ENCODE measurements around the gene CNTNAP2.

The CNTNAP2 gene

GRCh38 chr7:147638566-147638965, 1522.0 kb downstream of the CNTNAP2 start:
- ChIA-PET CTCF (no interaction called here), POLR2A (no interaction called here)
- no peaks in the 10 kb centered on the region for H3K27me3 ChIP-seq (replicated peaks in 2 of 5; ENCODE audit: control insufficient read depth in 4 of 5, insufficient read depth in 5 of 5, low read length in 4 of 5)
- no peak for DNase-seq
- H3K36me3 ChIP-seq (ENCODE audit: control insufficient read depth in 4 of 4, insufficient read depth in 4 of 4, low read length in 3 of 4), result no peaks in the 10 kb centered on the region
- H3K9me3 ChIP-seq (ENCODE audit: control extremely low read depth in 1 of 5, control insufficient read depth in 4 of 5, insufficient read depth in 2 of 5, low read depth in 1 of 5, low read length in 4 of 5), result no peaks in the 10 kb centered on the region
- H3K4me1 ChIP-seq (ENCODE audit: control extremely low read depth in 1 of 4, control insufficient read depth in 4 of 4, insufficient read depth in 4 of 4, low read length in 3 of 4), result no peaks in the 10 kb centered on the region
- no peak overlapping the region for H3K4me3 ChIP-seq (ENCODE audit: control insufficient read depth in 1 of 7, extremely low read depth in 1 of 7, insufficient read depth in 4 of 7, low read depth in 2 of 7, low read length in 6 of 7)
- no peak overlapping the region for H3K27ac ChIP-seq (ENCODE audit: insufficient read depth in 1 of 2, low read depth in 1 of 2, low read length in 2 of 2, poor library complexity in 1 of 2, severe bottlenecking in 2 of 2)

- 96% methylated on average over 6 of the region's 6 CpGs for WGBS (ENCODE audit: insufficient coverage)
- Histone ChIP-seq H3K36me3 (ENCODE audit: control insufficient read depth in 4 of 4, insufficient read depth in 4 of 4, low read length in 3 of 4) (no peaks in the 10 kb centered on the region), H3K27ac (ENCODE audit: insufficient read depth in 1 of 2, low read depth in 1 of 2, low read length in 2 of 2, poor library complexity in 1 of 2, severe bottlenecking in 2 of 2) (no peak overlapping the region), H3K4me1 (ENCODE audit: control extremely low read depth in 1 of 4, control insufficient read depth in 4 of 4, insufficient read depth in 4 of 4, low read length in 3 of 4) (no peaks in the 10 kb centered on the region), H3K4me3 (ENCODE audit: control insufficient read depth in 1 of 7, extremely low read depth in 1 of 7, insufficient read depth in 4 of 7, low read depth in 2 of 7, low read length in 6 of 7) (no peak overlapping the region), H3K27me3 (replicated peaks in 2 of 5; ENCODE audit: control insufficient read depth in 4 of 5, insufficient read depth in 5 of 5, low read length in 4 of 5) (no peaks in the 10 kb centered on the region), H3K9me3 (ENCODE audit: control extremely low read depth in 1 of 5, control insufficient read depth in 4 of 5, insufficient read depth in 2 of 5, low read depth in 1 of 5, low read length in 4 of 5) (no peaks in the 10 kb centered on the region)
- ChIA-PET POLR2A (no interaction called here), CTCF (no interaction called here)
- DNase-seq, result no peak
These were observed 1522.4 kb downstream of the CNTNAP2 start for GRCh38 chr7:147639037-147639436.

GRCh38 chr7:147639751-147640150, 1523.2 kb downstream of the CNTNAP2 start:
- no CpG with 5 or more reads among the region's 3 CpGs for WGBS (ENCODE audit: insufficient coverage)
- Histone ChIP-seq H3K9me3 (ENCODE audit: control extremely low read depth in 1 of 5, control insufficient read depth in 4 of 5, insufficient read depth in 2 of 5, low read depth in 1 of 5, low read length in 4 of 5) (no peaks in the 10 kb centered on the region), H3K4me3 (ENCODE audit: control insufficient read depth in 1 of 7, extremely low read depth in 1 of 7, insufficient read depth in 4 of 7, low read depth in 2 of 7, low read length in 6 of 7) (no peak overlapping the region), H3K4me1 (ENCODE audit: control extremely low read depth in 1 of 4, control insufficient read depth in 4 of 4, insufficient read depth in 4 of 4, low read length in 3 of 4) (no peaks in the 10 kb centered on the region), H3K27ac (ENCODE audit: insufficient read depth in 1 of 2, low read depth in 1 of 2, low read length in 2 of 2, poor library complexity in 1 of 2, severe bottlenecking in 2 of 2) (no peak overlapping the region), H3K36me3 (ENCODE audit: control insufficient read depth in 4 of 4, insufficient read depth in 4 of 4, low read length in 3 of 4) (no peaks in the 10 kb centered on the region), H3K27me3 (replicated peaks in 2 of 5; ENCODE audit: control insufficient read depth in 4 of 5, insufficient read depth in 5 of 5, low read length in 4 of 5) (no peaks in the 10 kb centered on the region)
- DNase-seq, result no peak
- ChIA-PET CTCF (no interaction called here), POLR2A (no interaction called here)

- POLR2A ChIA-PET, result no interaction called here
These were observed 1524.2 kb downstream of the CNTNAP2 start for GRCh38 chr7:147640821-147641220.

GRCh38 chr7:147646568-147646967, 1530.0 kb downstream of the CNTNAP2 start:
- WGBS (ENCODE audit: insufficient coverage), result 98% methylated on average over 4 of the region's 4 CpGs
- POLR2A ChIA-PET, result no interaction called here

More at GRCh38 chr7:147640821-147641220, 1524.2 kb downstream of the CNTNAP2 start:
- Histone ChIP-seq H3K9me3 (ENCODE audit: control extremely low read depth in 1 of 5, control insufficient read depth in 4 of 5, insufficient read depth in 2 of 5, low read depth in 1 of 5, low read length in 4 of 5) (no peaks in the 10 kb centered on the region), H3K27ac (ENCODE audit: insufficient read depth in 1 of 2, low read depth in 1 of 2, low read length in 2 of 2, poor library complexity in 1 of 2, severe bottlenecking in 2 of 2) (no peak overlapping the region), H3K27me3 (replicated peaks in 2 of 5; ENCODE audit: control insufficient read depth in 4 of 5, insufficient read depth in 5 of 5, low read length in 4 of 5) (no peaks in the 10 kb centered on the region), H3K4me1 (ENCODE audit: control extremely low read depth in 1 of 4, control insufficient read depth in 4 of 4, insufficient read depth in 4 of 4, low read length in 3 of 4) (no peaks in the 10 kb centered on the region), H3K36me3 (ENCODE audit: control insufficient read depth in 4 of 4, insufficient read depth in 4 of 4, low read length in 3 of 4) (no peaks in the 10 kb centered on the region), H3K4me3 (ENCODE audit: control insufficient read depth in 1 of 7, extremely low read depth in 1 of 7, insufficient read depth in 4 of 7, low read depth in 2 of 7, low read length in 6 of 7) (no peak overlapping the region)
- no peak for DNase-seq
- CTCF ChIA-PET, result no interaction called here
- no CpG with 5 or more reads among the region's 9 CpGs for WGBS (ENCODE audit: insufficient coverage)

GRCh38 chr7:147650991-147651390, 1534.4 kb downstream of the CNTNAP2 start:
- ChIA-PET CTCF (no interaction called here), POLR2A (no interaction called here)
- Histone ChIP-seq H3K27ac (ENCODE audit: insufficient read depth in 1 of 2, low read depth in 1 of 2, low read length in 2 of 2, poor library complexity in 1 of 2, severe bottlenecking in 2 of 2) (no peak overlapping the region), H3K9me3 (ENCODE audit: control extremely low read depth in 1 of 5, control insufficient read depth in 4 of 5, insufficient read depth in 2 of 5, low read depth in 1 of 5, low read length in 4 of 5) (no peaks in the 10 kb centered on the region), H3K36me3 (ENCODE audit: control insufficient read depth in 4 of 4, insufficient read depth in 4 of 4, low read length in 3 of 4) (no peaks in the 10 kb centered on the region), H3K4me1 (ENCODE audit: control extremely low read depth in 1 of 4, control insufficient read depth in 4 of 4, insufficient read depth in 4 of 4, low read length in 3 of 4) (no peaks in the 10 kb centered on the region), H3K27me3 (replicated peaks in 2 of 5; ENCODE audit: control insufficient read depth in 4 of 5, insufficient read depth in 5 of 5, low read length in 4 of 5) (no peaks in the 10 kb centered on the region), H3K4me3 (ENCODE audit: control insufficient read depth in 1 of 7, extremely low read depth in 1 of 7, insufficient read depth in 4 of 7, low read depth in 2 of 7, low read length in 6 of 7) (no peak overlapping the region)
- DNase-seq, result no peak
- 85% methylated on average over 3 of the region's 3 CpGs for WGBS (ENCODE audit: insufficient coverage)

More at GRCh38 chr7:147646568-147646967, 1530.0 kb downstream of the CNTNAP2 start:
- no peaks in the 10 kb centered on the region for H3K27me3 ChIP-seq (replicated peaks in 2 of 5; ENCODE audit: control insufficient read depth in 4 of 5, insufficient read depth in 5 of 5, low read length in 4 of 5)
- no peaks in the 10 kb centered on the region for H3K36me3 ChIP-seq (ENCODE audit: control insufficient read depth in 4 of 4, insufficient read depth in 4 of 4, low read length in 3 of 4)
- no peaks in the 10 kb centered on the region for H3K9me3 ChIP-seq (ENCODE audit: control extremely low read depth in 1 of 5, control insufficient read depth in 4 of 5, insufficient read depth in 2 of 5, low read depth in 1 of 5, low read length in 4 of 5)
- CTCF ChIA-PET, result interaction anchor here (0.6 kb wide), 1 partner anchor 210 kb away, joined by 3 read pairs; no protein-coding TSS in a partner anchor
- no peak overlapping the region for H3K27ac ChIP-seq (ENCODE audit: insufficient read depth in 1 of 2, low read depth in 1 of 2, low read length in 2 of 2, poor library complexity in 1 of 2, severe bottlenecking in 2 of 2)
- DNase-seq, result no peak
- H3K4me1 ChIP-seq (ENCODE audit: control extremely low read depth in 1 of 4, control insufficient read depth in 4 of 4, insufficient read depth in 4 of 4, low read length in 3 of 4), result no peaks in the 10 kb centered on the region
- H3K4me3 ChIP-seq (ENCODE audit: control insufficient read depth in 1 of 7, extremely low read depth in 1 of 7, insufficient read depth in 4 of 7, low read depth in 2 of 7, low read length in 6 of 7), result no peak overlapping the region

GRCh38 chr7:147651601-147652000, 1535.0 kb downstream of the CNTNAP2 start:
- Histone ChIP-seq H3K4me3 (ENCODE audit: control insufficient read depth in 1 of 7, extremely low read depth in 1 of 7, insufficient read depth in 4 of 7, low read depth in 2 of 7, low read length in 6 of 7) (no peak overlapping the region), H3K27me3 (replicated peaks in 2 of 5; ENCODE audit: control insufficient read depth in 4 of 5, insufficient read depth in 5 of 5, low read length in 4 of 5) (no peaks in the 10 kb centered on the region), H3K4me1 (ENCODE audit: control extremely low read depth in 1 of 4, control insufficient read depth in 4 of 4, insufficient read depth in 4 of 4, low read length in 3 of 4) (no peaks in the 10 kb centered on the region), H3K36me3 (ENCODE audit: control insufficient read depth in 4 of 4, insufficient read depth in 4 of 4, low read length in 3 of 4) (no peaks in the 10 kb centered on the region), H3K9me3 (ENCODE audit: control extremely low read depth in 1 of 5, control insufficient read depth in 4 of 5, insufficient read depth in 2 of 5, low read depth in 1 of 5, low read length in 4 of 5) (no peaks in the 10 kb centered on the region), H3K27ac (ENCODE audit: insufficient read depth in 1 of 2, low read depth in 1 of 2, low read length in 2 of 2, poor library complexity in 1 of 2, severe bottlenecking in 2 of 2) (no peak overlapping the region)
- no CpG with 5 or more reads among the region's 1 CpG for WGBS (ENCODE audit: insufficient coverage)
- CTCF ChIA-PET, result no interaction called here
- DNase-seq, result no peak
- POLR2A ChIA-PET, result no interaction called here

Measured in common myeloid progenitor, CD34-positive (primary cell).